NCI-H128 (cell line): ENCODE data around the gene TBL1XR1.

Experiments used
- DNase-seq: peaks from one replicate; lab custom pipeline; 2025; ENCODE audit not compliant: unreplicated experiment; lab: John Stamatoyannopoulos, UW

The TBL1XR1 gene

DNA sequence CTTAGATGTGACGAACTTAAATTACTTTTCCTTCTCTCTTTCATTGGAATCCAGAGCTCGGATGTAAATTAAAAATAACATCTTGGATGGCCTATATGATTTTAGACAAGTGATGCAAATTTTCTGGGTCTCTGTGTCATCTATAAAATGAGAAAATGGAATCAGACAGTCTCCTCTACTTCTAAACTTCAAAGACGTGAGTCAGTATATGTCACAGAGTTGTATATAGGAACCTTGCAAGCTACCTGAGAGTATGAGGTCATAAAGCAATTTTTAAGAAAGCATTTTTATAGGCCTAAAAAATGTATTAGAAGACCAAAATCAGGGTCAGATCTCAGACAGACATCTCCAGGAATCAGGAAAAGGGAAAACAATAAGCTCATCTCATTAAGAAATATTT is 128.3 kb downstream of the TBL1XR1 start:
- no peak for DNase-seq

- DNase-seq: no peak
Observed at GRCh38 chr3:177066068-177066467, 131.2 kb downstream of the TBL1XR1 start.

- no peak for DNase-seq
Observed at GRCh38 chr3:177065285-177066033, 131.8 kb downstream of the TBL1XR1 start.

- no peak for DNase-seq
Observed at GRCh38 chr3:177062052-177062732, 135.1 kb downstream of the TBL1XR1 start.

DNA sequence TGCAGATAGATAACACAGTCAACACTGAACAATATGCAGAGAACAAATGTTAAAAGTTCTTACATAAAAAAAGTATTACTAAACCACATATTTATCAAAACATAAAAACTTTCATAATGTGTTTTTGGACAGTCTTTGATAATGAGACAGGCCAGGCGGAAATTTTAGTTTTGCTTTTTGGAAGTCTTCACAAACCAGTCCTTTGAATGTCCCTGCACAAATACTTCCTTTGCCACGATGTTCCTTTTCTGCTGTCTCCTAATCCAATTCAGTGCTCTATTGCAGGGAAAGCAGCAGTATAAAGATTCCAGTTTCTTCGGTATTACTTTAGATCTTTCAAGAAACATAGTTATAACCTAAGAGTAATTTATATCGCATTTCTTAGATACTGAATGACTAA is 135.9 kb downstream of the TBL1XR1 start:
- no peak for DNase-seq

GRCh38 chr3:177060492-177060891 is 136.8 kb downstream of the TBL1XR1 start:
- no peak for DNase-seq

DNA sequence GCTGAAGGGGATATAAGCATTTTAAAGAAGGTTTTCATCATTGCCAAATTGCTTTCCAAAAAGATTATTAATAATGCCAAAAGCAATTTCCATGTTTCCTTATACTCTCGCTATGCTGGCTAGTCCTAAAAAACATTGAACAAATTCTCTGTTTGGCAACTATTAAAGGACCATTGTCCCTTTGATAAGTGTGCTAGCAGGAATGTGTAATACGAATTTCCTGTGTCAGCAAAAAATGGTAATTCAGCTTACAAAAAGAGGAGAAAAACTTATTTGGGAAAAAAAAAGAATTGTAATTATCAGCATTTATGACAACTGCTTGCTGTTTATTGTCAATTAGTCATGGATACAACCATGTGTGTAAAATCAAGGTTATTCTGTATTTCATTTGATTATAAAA is 138.6 kb downstream of the TBL1XR1 start:
- no peak for DNase-seq

- DNase-seq: no peak
Observed at GRCh38 chr3:177057768-177058167, 139.5 kb downstream of the TBL1XR1 start.

DNA sequence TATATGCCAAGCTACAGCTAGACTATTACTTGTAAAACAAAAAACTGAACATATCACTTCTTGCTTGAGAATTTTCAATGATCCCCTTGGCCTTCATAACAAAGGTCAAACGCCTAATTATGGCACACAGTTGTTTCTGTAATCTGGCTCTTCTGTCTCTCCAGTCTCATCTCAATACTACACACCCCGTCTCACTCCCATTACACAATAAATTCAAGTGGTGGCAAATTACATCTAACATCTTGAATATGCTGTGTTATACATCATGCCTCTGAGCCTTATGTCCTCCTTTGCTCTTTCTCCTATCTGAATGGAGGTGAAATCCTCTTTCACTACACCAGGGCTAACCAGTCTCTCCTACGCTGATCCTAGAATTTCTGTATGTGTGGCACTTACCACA is 140.4 kb downstream of the TBL1XR1 start:
- DNase-seq: no peak

- DNase-seq: no peak
Observed at GRCh38 chr3:177055605-177056571, 141.4 kb downstream of the TBL1XR1 start.

DNA sequence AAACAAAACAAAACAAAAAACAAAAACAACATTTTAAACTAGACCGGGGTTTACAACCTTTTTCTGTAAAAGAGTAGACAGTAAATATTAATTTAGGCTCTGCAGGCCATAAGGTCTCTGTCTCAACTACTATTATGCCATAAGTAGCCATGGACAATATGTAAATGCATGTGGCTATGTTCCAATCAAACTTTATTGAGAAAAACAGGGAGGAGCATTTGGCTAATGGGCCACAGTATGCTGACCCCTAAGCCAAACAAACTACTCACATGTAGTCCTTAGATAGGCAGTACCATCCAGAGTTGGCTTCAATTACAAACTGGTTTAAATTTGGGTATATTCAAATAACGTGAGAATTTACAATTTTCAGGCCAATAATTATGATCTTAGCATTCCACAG is 144.2 kb downstream of the TBL1XR1 start:
- no peak for DNase-seq

- no peak for DNase-seq
Observed at GRCh38 chr3:177051411-177051810, 145.9 kb downstream of the TBL1XR1 start.

DNA sequence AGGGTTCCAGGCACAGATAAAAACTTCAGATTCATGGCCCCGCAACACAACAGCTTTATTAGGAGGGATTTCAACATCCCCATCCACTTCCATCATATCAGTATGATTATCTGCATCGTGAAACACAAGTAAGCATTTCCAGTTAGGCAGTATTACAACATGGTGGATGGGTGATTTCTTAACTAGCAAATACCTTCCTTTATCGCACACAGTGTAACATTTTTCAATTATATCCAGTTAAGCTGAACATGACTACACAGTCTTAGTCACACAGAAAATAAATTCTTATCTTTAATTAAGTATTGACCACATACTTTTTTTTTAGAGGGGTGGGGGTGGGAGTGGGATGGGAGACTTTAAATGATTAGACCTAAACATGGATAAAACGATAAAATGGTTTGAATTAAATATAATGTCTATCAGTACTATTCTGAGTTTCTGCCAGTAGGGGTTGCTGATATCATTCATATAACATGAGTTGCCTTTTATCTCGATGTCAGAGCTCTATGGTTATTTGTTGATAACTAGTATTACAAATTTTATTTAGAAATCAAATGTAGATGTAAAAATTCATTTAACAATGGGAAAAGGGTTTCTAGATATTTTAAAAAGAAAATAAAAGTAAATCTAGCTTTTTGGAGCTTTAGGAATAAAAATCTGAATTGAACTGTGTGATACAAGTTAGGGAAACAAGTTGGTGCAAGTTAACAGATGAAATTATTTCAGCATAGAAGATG is 146.6 kb downstream of the TBL1XR1 start:
- no peak for DNase-seq

DNA sequence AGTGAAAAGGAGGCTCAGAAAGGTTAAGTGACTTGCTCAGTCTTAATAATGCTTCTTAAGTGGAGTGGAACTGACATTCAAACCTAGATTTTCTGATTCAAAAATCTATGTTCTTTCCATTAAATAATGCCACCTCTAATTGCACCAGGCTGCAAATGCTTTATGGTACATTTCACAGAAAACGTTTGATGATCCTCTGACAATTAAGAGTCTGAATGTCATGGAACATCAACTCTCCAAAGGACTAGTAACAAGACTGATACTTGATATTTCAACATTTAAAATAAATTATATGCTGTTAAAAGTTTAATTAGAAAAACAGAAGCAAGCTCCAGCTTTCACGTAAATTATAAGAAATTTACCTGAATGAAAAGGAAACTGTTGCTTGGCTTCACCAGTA is 151.5 kb downstream of the TBL1XR1 start:
- DNase-seq: no peak

DNA sequence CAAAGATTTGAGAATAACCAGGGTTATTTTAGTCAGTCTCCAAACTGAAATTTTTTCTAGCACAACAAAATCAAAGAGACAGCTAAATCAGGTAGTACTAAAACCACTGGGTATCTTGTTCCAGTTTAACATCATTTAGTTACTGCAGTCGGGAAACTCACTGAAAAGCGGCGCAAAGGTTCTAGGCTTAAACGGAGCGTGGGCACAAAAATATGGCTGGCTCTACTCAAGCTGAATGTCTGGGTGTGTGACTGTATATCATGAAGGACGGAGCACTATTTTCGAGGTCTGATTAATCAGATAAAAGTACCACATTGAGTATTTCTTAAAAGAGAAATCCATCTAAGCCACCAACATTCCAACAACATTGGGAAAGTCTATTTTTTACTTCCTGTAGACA is 152.1 kb downstream of the TBL1XR1 start:
- no peak for DNase-seq

GRCh38 chr3:177041730-177042551 is 155.3 kb downstream of the TBL1XR1 start:
- no peak for DNase-seq

DNA sequence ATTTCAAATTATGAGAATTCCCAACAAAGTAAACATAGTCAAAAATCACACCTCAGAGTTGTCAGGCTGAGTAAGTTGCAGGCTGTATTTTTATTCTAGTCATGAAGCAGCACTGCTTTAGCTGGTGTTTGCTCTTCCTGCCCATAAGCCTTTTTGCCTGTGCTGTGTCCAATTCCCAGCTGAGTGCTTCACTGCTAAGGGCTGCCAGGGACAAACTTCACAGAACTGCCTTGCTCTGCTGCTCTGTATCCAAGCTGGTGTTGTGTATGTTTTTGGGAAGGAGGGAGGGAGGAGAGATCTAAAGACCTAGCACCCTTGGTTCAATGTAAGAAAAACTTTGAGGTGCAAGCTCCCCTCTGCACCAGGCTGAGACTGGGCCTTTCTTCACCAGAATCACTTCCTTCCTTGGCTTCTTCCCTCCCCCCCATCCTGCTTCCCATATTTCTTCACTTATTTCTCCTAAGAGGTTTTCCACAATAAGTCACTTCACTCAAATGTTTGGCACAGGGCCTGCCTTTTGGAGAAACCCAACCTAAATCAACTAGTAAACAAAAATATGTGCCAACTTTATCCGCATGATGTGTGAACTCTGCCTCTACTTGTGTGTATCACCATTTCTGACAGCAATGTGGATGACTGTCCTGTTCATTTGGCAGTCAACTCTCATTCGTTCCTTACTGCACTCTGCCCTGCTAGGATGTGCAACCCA is 156.1 kb downstream of the TBL1XR1 start:
- DNase-seq: no peak

- no peak for DNase-seq
Observed at GRCh38 chr3:177039490-177040274, 157.6 kb downstream of the TBL1XR1 start.

DNA sequence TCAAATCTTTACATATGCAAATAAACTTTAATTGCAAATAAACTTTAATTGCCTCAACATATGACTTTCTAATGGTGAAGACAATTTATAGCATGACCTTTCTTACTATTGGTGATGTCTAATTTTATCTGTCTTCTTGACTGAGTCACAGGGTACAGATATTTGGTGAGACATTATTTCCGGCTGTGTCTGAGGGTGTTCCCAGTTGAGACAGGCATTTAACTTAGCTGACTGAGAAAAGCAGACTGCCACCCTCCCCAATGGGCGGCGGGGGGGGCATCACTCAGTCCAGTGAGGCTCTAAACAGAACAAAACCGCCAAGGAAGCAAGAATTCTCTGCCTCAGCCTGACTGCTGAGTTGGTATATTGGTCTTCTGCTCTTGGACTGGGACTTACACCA is 160.0 kb downstream of the TBL1XR1 start:
- DNase-seq: no peak
